Heart left ventricle (tissue), 16 donors: ENCODE results near the gene IFITM1. TPM values are rescaled to one million over a fixed set of nuclear protein-coding genes. Genes with fewer than 3 reads are reported as not detected.

Source experiments
- ATAC-seq, 4 donors: fragments of 200-7000 bp; cut with Tn5 transposase; one replicate each; pipeline ENCODE4 v1.9.1; 2020 to 2022; ENCODE audit warnings: moderate library complexity in 4 of 4, mild to moderate bottlenecking in 3 of 4, moderate number of reproducible peaks in 1 of 4
- DNase-seq, 5 donors: peaks; one replicate each; pipeline ENCODE4 v3.0.0-alpha.2; 2020
- H3K27ac ChIP-seq, 12 donors: fragments of 200-600 bp; sonication (generic) in 4 of 12; one replicate each; pipeline versions ENCODE4 v1.5.0 to v1.8.0; 2016 to 2022; ENCODE audit warnings: mild to moderate bottlenecking in 2 of 12
- H3K27me3 ChIP-seq, 9 donors: fragments of 200-600 bp; sonication (generic) in 2 of 9; one replicate each; pipeline versions ENCODE4 v1.5.1 to v1.8.0; 2016 to 2022; ENCODE audit warnings: mild to moderate bottlenecking in 3 of 9
- H3K36me3 ChIP-seq, 9 donors: fragments of 200-600 bp; sonication (generic) in 2 of 9; one replicate each; pipeline versions ENCODE4 v1.5.0 to v1.8.0; 2018 to 2022; ENCODE audit warnings: mild to moderate bottlenecking in 2 of 9
- H3K4me1 ChIP-seq, 12 donors: fragments of 200-600 bp; sonication (generic) in 4 of 12; one replicate each; pipeline versions ENCODE4 v1.5.0 to v1.8.0; 2016 to 2022; ENCODE audit warnings: mild to moderate bottlenecking in 3 of 12
- H3K4me3 ChIP-seq, 12 donors: fragments of 200-600 bp; sonication (generic) in 4 of 12; one replicate each; pipeline versions ENCODE4 v1.5.0 to v1.8.0; 2017 to 2022; ENCODE audit warnings: mild to moderate bottlenecking in 9 of 12, moderate library complexity in 4 of 12
- H3K9me3 ChIP-seq, 12 donors: fragments of 200-600 bp; sonication (generic) in 4 of 12; one replicate each; pipeline versions ENCODE4 v1.5.0 to v1.8.0; 2016 to 2022; ENCODE audit warnings: mild to moderate bottlenecking in 1 of 12
- CTCF ChIP-seq, 12 donors: fragments of 200-600 bp; sonication (generic) in 4 of 12; IDR thresholded peaks; one replicate each; pipeline versions ENCODE4 v1.5.0 to v1.8.0; 2018 to 2022; ENCODE audit warnings: antibody characterized with exemption in 12 of 12, mild to moderate bottlenecking in 5 of 12
- POLR2A ChIP-seq, 2 donors: fragments of 450-650 bp; IDR thresholded peaks; one replicate each; pipeline ENCODE4 v1.6.1; 2017; ENCODE audit warnings: antibody characterized with exemption in 2 of 2, mild to moderate bottlenecking in 2 of 2, moderate library complexity in 2 of 2
- WGBS, 4 donors: extraction: QIAGEN DNeasy Blood & Tissue Kit in 2 of 4; methylation state at CpG; one replicate each; pipeline versions ENCODE4 v1.1.5 to v1.1.7; 2013 to 2018; 5-methylcytosine and 5-hydroxymethylcytosine counted together
- intact Hi-C, 10 donors: fragments of 100-400 bp; cut with DNase I; formaldehyde crosslinking; loops; one replicate each; pipeline versions ENCODE4 v1.11.1 to v1.14.2; 2022
- long read RNA-seq, 3 donors: library from polyadenylated mRNA; unstranded; transcript quantifications; one replicate each; pipeline ENCODE4 v2.0.0, GENCODE V29; 2020 to 2021
- polyA plus RNA-seq, 2 donors: library from polyadenylated mRNA; stranded (reverse); fragments of 200-250 nt; gene quantifications; one replicate each; pipeline ENCODE4 v1.2.3, GENCODE V29; 2013
- total RNA-seq, 9 donors: library from RNA; depleted of rRNA in 2 of 9; stranded (reverse); fragments of >200 nt in 2 of 9; fragmentation: NEBNext Ultra II Directional in 3 of 9; extraction: Animal tissue kit (Norgen Biotek cat#: 25700) in 3 of 9; gene quantifications; one replicate each; pipeline versions ENCODE4 v1.1.0 to v1.2.4, GENCODE V29; 2016 to 2023
- donor health status: ischemic (EF 13 %, LVEDD 7.1; RV severe dilation, severe dysfunction).
- donor health status: healthy with polysubstance abuse.
- donor health status: DM: no; HTN: yes; CAD: no.
- donor health status: DM: no; HTN: no; CAD: no.
- donor health status: ischemic (EF 25% LVEDD 6.9; RV normal size, moderate dysfunction).
- donor health status: ischemic (EF 25% LVEDD 5.7; RV mildly dilated, moderate dysfunction).
- donor health status: healthy.
- donor health status: DM: yes; HTN: yes; CAD: no.
- donor health status: ischemic (EF 35%, LVEDD 5.7; RV mildly dilated, moderate dysfunction).
- donor health status: nonischemic (EF 11% LVEDD 7.7; RV severe dilation, severe dysfunction).
- donor health status: DM: yes; HTN: yes; CAD: no.
- donor health status: PGD.
- donor health status: ischemic (EF 29% LVEDD 5.4; RV normal size, mild dysfunction).
- donor health status: nonischemic (EF 23%, LVEDD 6.1; RV moderate dilation, normal function).

Gene IFITM1
- total RNA-seq (100 to 1,000 TPM in 6 of 9 donors, 10 to 100 TPM in 3; 61.3 to 277 (median 127) TPM), polyA plus RNA-seq (100 to 1,000 TPM; 158 to 278 TPM)
- long read RNA-seq, donor 1, transcript IFITM1-202 (2 exons, 855 nt), result major isoform, 72 of 78 reads
- long read RNA-seq, donor 1, partial matches to known transcripts, result 0 of 78 reads
- long read RNA-seq, donor 1, other reads (novel, unspliced or antisense), result 6 of 78 reads
- long read RNA-seq, donor 2, transcript IFITM1-202 (2 exons, 855 nt), result major isoform, 75 of 86 reads
- long read RNA-seq, donor 2, partial matches to known transcripts, result 0 of 86 reads
- long read RNA-seq, donor 2, other reads (novel, unspliced or antisense), result 11 of 86 reads
- long read RNA-seq, donor 3, transcript IFITM1-202 (2 exons, 855 nt), result major isoform, 44 of 49 reads
- long read RNA-seq, donor 3, partial matches to known transcripts, result 0 of 49 reads
- long read RNA-seq, donor 3, other reads (novel, unspliced or antisense), result 5 of 49 reads

- intact Hi-C loops, result loop anchor here in 5 of 10 donors (2.0 to 5.0 kb wide), 4 partner anchors 38 to 105 kb away; no protein-coding TSS in a partner anchor
- WGBS, 4 donors, result 25 to 32% (median 29%) methylated on average over 18 of the region's 18 CpGs
- TF ChIP-seq CTCF (IDR thresholded peaks at IDR 0.05), result no peak
- peak in 1 of 2 donors; percentile 80 for TF ChIP-seq POLR2A (IDR thresholded peaks at IDR 0.05)
Measured at GRCh38 chr11:313787-314553, at the start of gene IFITM1. Gene IFITM1, plus strand, starts transcription at chr11:314040. Its CDS starts 131 bp downstream, at chr11:314171.

GRCh38 chr11:266676-267439 is 47.0 kb upstream of the IFITM1 start:
- Histone ChIP-seq H3K27ac (peak overlapping the region in 1 of 12 donors; percentile 9), H3K9me3 (peaks cover 0 to 11% (median 2%) of the 10 kb centered on the region in 12 donors), H3K4me3 (no peak overlapping the region), H3K27me3 (peaks cover 0 to 16% (median 0%) of the 10 kb centered on the region in 9 donors), H3K36me3 (no peaks in the 10 kb centered on the region), H3K4me1 (peaks cover 0 to 30% (median 0%) of the 10 kb centered on the region in 12 donors)
- WGBS, 4 donors, result 80 to 92% (median 83%) methylated on average over 5 to 8 of the region's 13 CpGs
- DNase-seq (peak in 1 of 5 donors; percentile 30), ATAC-seq (peak in 1 of 4 donors; percentile 35)
- intact Hi-C loops, result no loop called here
- TF ChIP-seq POLR2A (IDR thresholded peaks at IDR 0.05) (no peak), CTCF (IDR thresholded peaks at IDR 0.05) (no peak)

More at GRCh38 chr11:313787-314553, at the start of gene IFITM1:
- Histone ChIP-seq H3K27me3 (peaks cover 0 to 22% (median 7%) of the 10 kb centered on the region in 9 donors), H3K4me3 (peak within 1 kb of the TSS; percentile 28 to 89 (median 72)), H3K4me1 (peaks cover 4 to 54% (median 25%) of the 10 kb centered on the region in 12 donors), H3K9me3 (no peaks in the 10 kb centered on the region), H3K36me3 (peaks cover 0 to 30% (median 0%) of the 10 kb centered on the region in 9 donors), H3K27ac (peak within 1 kb of the TSS; percentile 85 to 98 (median 92))
- DNase-seq (peak in 3 of 5 donors; percentile 60 to 68 (median 65)), ATAC-seq (peak; percentile 18 to 59 (median 34))

GRCh38 chr11:267491-267994 is 46.3 kb upstream of the IFITM1 start:
- Histone ChIP-seq H3K36me3 (no peaks in the 10 kb centered on the region), H3K4me1 (peaks cover 0 to 30% (median 0%) of the 10 kb centered on the region in 12 donors), H3K27me3 (peaks cover 0 to 20% (median 0%) of the 10 kb centered on the region in 9 donors), H3K4me3 (peak overlapping the region in 9 of 12 donors; percentile 20 to 55 (median 30)), H3K27ac (peak overlapping the region in 9 of 12 donors; percentile 23 to 90 (median 52)), H3K9me3 (peaks cover 0 to 11% (median 2%) of the 10 kb centered on the region in 12 donors)
- WGBS, 4 donors, result 61 to 73% (median 70%) methylated on average over 13 to 17 of the region's 18 CpGs
- intact Hi-C loops, result no loop called here
- ATAC-seq, result peak in 3 of 4 donors; percentile 49 to 60 (median 52)
- TF ChIP-seq POLR2A (IDR thresholded peaks at IDR 0.05) (no peak), CTCF (IDR thresholded peaks at IDR 0.05) (no peak)
- peak; percentile 39 to 82 (median 56) for DNase-seq
